Endothelial cell of umbilical vein (primary cell): ENCODE measurements around the gene HLA-DPA1.

Experiments used
- CTCF ChIP-seq, 2 donors: IDR thresholded peaks; 1 replicate in 1 of 2; 2 replicates in 1 of 2; pipeline ENCODE4 v1.5.1; 2011; ENCODE audit warnings: low read length in 2 of 2, mild to moderate bottlenecking in 2 of 2, moderate library complexity in 2 of 2, control low read depth in 1 of 2, inconsistent platforms in 1 of 2, low read depth in 1 of 2; ENCODE audit not compliant: insufficient read depth in 1 of 2; ENCODE audit errors: extremely low read depth in 1 of 2
- EZH2 ChIP-seq: IDR thresholded peaks from 2 replicates; pipeline ENCODE4 v1.6.1; 2012; ENCODE audit warnings: borderline replicate concordance, low read depth, mild to moderate bottlenecking, moderate library complexity, low read length, inconsistent platforms; ENCODE audit not compliant: severe bottlenecking
- FOS ChIP-seq: IDR thresholded peaks from 2 replicates; pipeline ENCODE4 v1.6.1; 2011; ENCODE audit warnings: mild to moderate bottlenecking, low read length, moderate library complexity, borderline replicate concordance; ENCODE audit not compliant: insufficient read depth
- GATA2 ChIP-seq: IDR thresholded peaks from 2 replicates; pipeline ENCODE4 v1.7.0; 2011; ENCODE audit warnings: low read depth, mild to moderate bottlenecking, moderate library complexity, mixed read lengths, low read length; ENCODE audit not compliant: insufficient read length, insufficient read depth
- MAX ChIP-seq: IDR thresholded peaks from 2 replicates; pipeline ENCODE4 v1.6.1; 2011; ENCODE audit not compliant: insufficient read depth, insufficient read length
- MYC ChIP-seq: IDR thresholded peaks from one replicate; pipeline ENCODE4 v1.6.1; 2011; ENCODE audit warnings: mild to moderate bottlenecking, low read depth, low read length
- POLR2A ChIP-seq: IDR thresholded peaks from 2 replicates; pipeline ENCODE4 v1.6.1; 2012; ENCODE audit warnings: low read depth, mild to moderate bottlenecking, control low read depth, low read length
- POLR2AphosphoS5 ChIP-seq: IDR thresholded peaks from 2 replicates; pipeline ENCODE4 v1.6.1; 2012; ENCODE audit warnings: low read depth, mild to moderate bottlenecking, control low read depth, low read length, moderate library complexity; ENCODE audit not compliant: insufficient read depth

- TF ChIP-seq POLR2A (no peak), POLR2AphosphoS5 (no peak), CTCF (IDR thresholded peaks at IDR 0.05; ENCODE audit: extremely low read depth in 1 of 2, insufficient read depth in 1 of 2, low read depth in 1 of 2, low read length in 2 of 2) (no peak), EZH2 (no peak), MAX (no peak), GATA2 (no peak), FOS (no peak), MYC (no peak)
Measured at GRCh38 chr6:33029328-33030184, 43.9 kb downstream of the HLA-DPA1 start.
